ENCODE results near the gene ST3GAL5. TPM values are rescaled to one million over a fixed set of nuclear protein-coding genes. Genes with fewer than 3 reads are reported as not detected.

Gene ST3GAL5
- total RNA-seq, 1 experiment from 2014 or later: 5.9 TPM

DNA sequence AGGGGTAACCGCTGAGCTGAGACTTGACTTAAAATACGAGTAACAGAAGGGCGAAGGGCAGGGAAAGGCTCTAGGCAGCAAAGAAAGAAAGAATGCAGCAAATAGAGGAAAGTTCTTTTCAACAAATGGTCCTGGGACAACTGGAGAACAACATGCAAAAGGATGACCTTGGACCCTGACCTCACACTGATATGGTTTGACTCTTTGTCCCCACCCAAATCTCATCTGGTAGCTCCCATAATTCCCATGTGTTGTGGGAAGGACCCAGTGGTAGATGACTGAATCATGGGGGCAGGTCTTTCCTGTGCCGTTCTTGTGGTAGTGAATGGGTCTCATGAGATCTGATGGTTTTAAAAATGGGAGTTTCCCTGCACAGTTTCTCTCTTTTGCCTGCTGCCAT is 33.9 kb downstream of the ST3GAL5 start:
- no peak overlapping the region for H3K4me2 ChIP-seq
- H3K79me2 ChIP-seq (ENCODE audit: low read depth): no peaks in the 10 kb centered on the region
- no peaks in the 10 kb centered on the region for H3F3A ChIP-seq (ENCODE audit: insufficient read depth, low read depth)
- intact Hi-C loops (cut with micrococcal nuclease; ENCODE audit: unreplicated experiment): no loop called here
- DNase-seq: no peak
- H3K9me2 ChIP-seq (ENCODE audit: insufficient read depth): no peaks in the 10 kb centered on the region
- no peaks in the 10 kb centered on the region for H3K9me3 ChIP-seq (ENCODE audit: insufficient read depth, low read depth)
- H3K36me3 ChIP-seq (ENCODE audit: low read depth): no peaks in the 10 kb centered on the region
- no peak overlapping the region for H2AFZ ChIP-seq
- H3K27me3 ChIP-seq (ENCODE audit: insufficient read depth, low read depth): no peaks in the 10 kb centered on the region
- BruUV-seq (replicated peaks): no TSS peak
- TF ChIP-seq EZH2 (IDR thresholded peaks at IDR 0.05; ENCODE audit: low read depth): no peak
- no peak for TF ChIP-seq CTCF (conservative IDR thresholded peaks at IDR 0.05)
- no peak overlapping the region for H3K4me3 ChIP-seq
- H4K20me1 ChIP-seq (ENCODE audit: insufficient read depth): no peaks in the 10 kb centered on the region
- no peak overlapping the region for H3K27ac ChIP-seq
- H3K4me1 ChIP-seq (replicated peaks; ENCODE audit: insufficient read depth): no peaks in the 10 kb centered on the region
- CTCF ChIA-PET: no interaction called here
- POLR2A ChIA-PET (ENCODE audit: unreplicated experiment): interaction anchor here (0.7 kb wide), 1 partner anchor 10 kb away, joined by 3 read pairs; no protein-coding TSS in a partner anchor

- H3K79me2 ChIP-seq (ENCODE audit: low read depth): no peaks in the 10 kb centered on the region
- H3K27ac ChIP-seq: no peak overlapping the region
- no peaks in the 10 kb centered on the region for H4K20me1 ChIP-seq (ENCODE audit: insufficient read depth)
- TF ChIP-seq EZH2 (IDR thresholded peaks at IDR 0.05; ENCODE audit: low read depth): no peak
- no peak for TF ChIP-seq CTCF (conservative IDR thresholded peaks at IDR 0.05)
- intact Hi-C loops (cut with micrococcal nuclease; ENCODE audit: unreplicated experiment): no loop called here
- ChIA-PET POLR2A (ENCODE audit: unreplicated experiment) (interaction anchor here (0.7 kb wide), 1 partner anchor 9 kb away, joined by 3 read pairs; no protein-coding TSS in a partner anchor), CTCF (no interaction called here)
- H3K36me3 ChIP-seq (ENCODE audit: low read depth): no peaks in the 10 kb centered on the region
- no peak overlapping the region for H2AFZ ChIP-seq
- H3K27me3 ChIP-seq (ENCODE audit: insufficient read depth, low read depth): no peaks in the 10 kb centered on the region
- no peaks in the 10 kb centered on the region for H3K4me1 ChIP-seq (replicated peaks; ENCODE audit: insufficient read depth)
- BruUV-seq (replicated peaks): no TSS peak
- H3K4me2 ChIP-seq: no peak overlapping the region
- no peaks in the 10 kb centered on the region for H3K9me3 ChIP-seq (ENCODE audit: insufficient read depth, low read depth)
- DNase-seq: no peak
- no peaks in the 10 kb centered on the region for H3K9me2 ChIP-seq (ENCODE audit: insufficient read depth)
- no peak overlapping the region for H3K4me3 ChIP-seq
- no peaks in the 10 kb centered on the region for H3F3A ChIP-seq (ENCODE audit: insufficient read depth, low read depth)
Measured at GRCh38 chr2:85854166-85854509, 34.7 kb downstream of the ST3GAL5 start.

DNA sequence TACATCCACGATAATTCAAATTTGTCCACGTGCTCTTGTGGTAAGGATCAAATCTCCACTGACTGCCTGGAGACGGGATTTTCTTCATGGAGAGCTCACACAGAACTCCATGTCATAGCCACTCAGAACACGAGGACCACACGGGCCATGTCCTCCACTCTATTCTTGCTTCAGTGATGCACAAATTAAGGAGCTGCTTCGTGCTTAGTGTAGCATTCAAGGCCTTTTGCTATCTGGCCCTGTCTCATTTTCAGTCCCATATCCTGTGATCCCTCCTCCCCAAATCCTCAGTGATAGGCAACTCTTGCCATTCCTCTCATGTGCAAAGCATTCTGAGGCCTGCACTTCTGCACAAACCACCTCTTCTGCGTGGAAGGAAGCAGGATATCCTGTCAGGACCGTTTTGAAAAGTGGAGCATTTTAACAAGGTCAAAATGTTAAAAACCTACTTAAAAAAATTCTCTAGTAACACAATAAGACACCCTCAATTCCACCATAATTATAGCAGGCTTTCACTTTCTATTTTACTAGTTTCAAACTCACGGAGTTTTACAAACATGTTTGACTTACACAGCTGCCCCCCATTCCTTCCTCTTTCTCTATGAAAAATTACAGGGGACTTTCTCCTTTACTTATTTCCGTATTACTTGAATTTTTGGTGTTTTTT is 35.2 kb downstream of the ST3GAL5 start:
- intact Hi-C loops (cut with micrococcal nuclease; ENCODE audit: unreplicated experiment): no loop called here
- no peak overlapping the region for H3K4me2 ChIP-seq
- no peak overlapping the region for H2AFZ ChIP-seq

More for the DNA sequence above, 35.2 kb downstream of the ST3GAL5 start:
- no peaks in the 10 kb centered on the region for H3K9me2 ChIP-seq (ENCODE audit: insufficient read depth)
- H3K27me3 ChIP-seq (ENCODE audit: insufficient read depth, low read depth): no peaks in the 10 kb centered on the region
- ChIA-PET CTCF (no interaction called here), POLR2A (ENCODE audit: unreplicated experiment) (no interaction called here)
- H3K4me1 ChIP-seq (replicated peaks; ENCODE audit: insufficient read depth): no peaks in the 10 kb centered on the region
- TF ChIP-seq CTCF (conservative IDR thresholded peaks at IDR 0.05): no peak
- H4K20me1 ChIP-seq (ENCODE audit: insufficient read depth): no peaks in the 10 kb centered on the region
- no peak overlapping the region for H3K4me3 ChIP-seq
- no peaks in the 10 kb centered on the region for H3K9me3 ChIP-seq (ENCODE audit: insufficient read depth, low read depth)
- no peak overlapping the region for H3K27ac ChIP-seq
- no peaks in the 10 kb centered on the region for H3K36me3 ChIP-seq (ENCODE audit: low read depth)
- no TSS peak for BruUV-seq (replicated peaks)
- H3K79me2 ChIP-seq (ENCODE audit: low read depth): no peaks in the 10 kb centered on the region
- H3F3A ChIP-seq (ENCODE audit: insufficient read depth, low read depth): no peaks in the 10 kb centered on the region
- DNase-seq: no peak
